Activated naive CD8-positive, alpha-beta T cell treated with anti-CD3 and anti-CD28 coated beads for 36 hours (primary cell): ENCODE results near the gene PSRC1. TPM values are rescaled to one million over a fixed set of nuclear protein-coding genes. Genes with fewer than 3 reads are reported as not detected.

Source experiments
- DNase-seq: peaks from one replicate; pipeline ENCODE4 v3.0.0; 2021
- H3K27ac Mint-ChIP-seq: one replicate; pipeline ENCODE4 v1.8.0; 2022; ENCODE audit warnings: mild to moderate bottlenecking, moderate library complexity, mixed read lengths
- H3K27me3 Mint-ChIP-seq: one replicate; pipeline ENCODE4 v1.8.0; 2022; ENCODE audit warnings: mild to moderate bottlenecking, mixed read lengths
- H3K36me3 Mint-ChIP-seq: one replicate; pipeline ENCODE4 v1.8.0; 2021; ENCODE audit warnings: mild to moderate bottlenecking, mixed read lengths
- H3K4me1 Mint-ChIP-seq: one replicate; pipeline ENCODE4 v1.8.0; 2021; ENCODE audit warnings: mixed read lengths
- H3K4me3 Mint-ChIP-seq: one replicate; pipeline ENCODE4 v1.8.0; 2022; ENCODE audit warnings: mild to moderate bottlenecking, moderate library complexity, mixed read lengths
- H3K9me3 Mint-ChIP-seq: one replicate; pipeline ENCODE4 v1.8.0; 2022; ENCODE audit warnings: mixed read lengths
- total RNA-seq, 2 experiments: library from RNA; stranded (reverse); gene quantifications; one replicate each; pipeline ENCODE4 v1.2.3, GENCODE V29; 2021

The PSRC1 gene
- total RNA-seq, 2 experiments from 2014 or later: 10.7 to 12.2 TPM

- Mint-ChIP-seq H3K4me1 (peaks cover 13% of the 10 kb centered on the region), H3K27ac (peak overlapping the region; percentile 93)
These were observed 421 bp downstream of the PSRC1 start for GRCh38 chr1:109282497-109282951.

GRCh38 chr1:109281680-109282496 lies 1.1 kb downstream of the PSRC1 start:
- Mint-ChIP-seq H3K9me3 (no peaks in the 10 kb centered on the region), H3K4me1 (peaks cover 17% of the 10 kb centered on the region), H3K27ac (no peak overlapping the region), H3K27me3 (no peaks in the 10 kb centered on the region), H3K36me3 (peaks cover 1% of the 10 kb centered on the region), H3K4me3 (peak overlapping the region; percentile 100)
- no peak for DNase-seq

More at GRCh38 chr1:109282497-109282951, 421 bp downstream of the PSRC1 start:
- no peaks in the 10 kb centered on the region for H3K9me3 Mint-ChIP-seq
- peak overlapping the region; percentile 100 for H3K4me3 Mint-ChIP-seq
- DNase-seq: no peak
- peaks cover 1% of the 10 kb centered on the region for H3K36me3 Mint-ChIP-seq
- no peaks in the 10 kb centered on the region for H3K27me3 Mint-ChIP-seq

GRCh38 chr1:109280862-109281261 lies 2.1 kb downstream of the PSRC1 start:
- Mint-ChIP-seq H3K4me3 (no peak overlapping the region), H3K9me3 (no peaks in the 10 kb centered on the region), H3K36me3 (peaks cover 1% of the 10 kb centered on the region), H3K4me1 (peaks cover 17% of the 10 kb centered on the region), H3K27me3 (no peaks in the 10 kb centered on the region), H3K27ac (no peak overlapping the region)
- no peak for DNase-seq

GRCh38 chr1:109279615-109280278 lies 3.2 kb downstream of the PSRC1 start:
- no peak for DNase-seq
- Mint-ChIP-seq H3K36me3 (peaks cover 1% of the 10 kb centered on the region), H3K4me1 (peaks cover 17% of the 10 kb centered on the region), H3K9me3 (no peaks in the 10 kb centered on the region), H3K4me3 (no peak overlapping the region), H3K27me3 (no peaks in the 10 kb centered on the region), H3K27ac (no peak overlapping the region)

GRCh38 chr1:109277434-109278204 lies 5.3 kb downstream of the PSRC1 start:
- Mint-ChIP-seq H3K36me3 (no peaks in the 10 kb centered on the region), H3K27me3 (no peaks in the 10 kb centered on the region), H3K4me3 (no peak overlapping the region), H3K4me1 (peaks cover 12% of the 10 kb centered on the region), H3K27ac (no peak overlapping the region), H3K9me3 (no peaks in the 10 kb centered on the region)
- DNase-seq: peak; percentile 63

- Mint-ChIP-seq H3K27ac (no peak overlapping the region), H3K9me3 (no peaks in the 10 kb centered on the region), H3K4me3 (no peak overlapping the region), H3K4me1 (peaks cover 7% of the 10 kb centered on the region), H3K36me3 (no peaks in the 10 kb centered on the region), H3K27me3 (no peaks in the 10 kb centered on the region)
- no peak for DNase-seq
These were observed 7.1 kb downstream of the PSRC1 start for GRCh38 chr1:109275706-109276345.

- peaks cover 7% of the 10 kb centered on the region for H3K4me1 Mint-ChIP-seq
These were observed 8.1 kb downstream of the PSRC1 start for GRCh38 chr1:109274533-109275476.

GRCh38 chr1:109273570-109274288 lies 9.2 kb downstream of the PSRC1 start:
- Mint-ChIP-seq H3K36me3 (no peaks in the 10 kb centered on the region), H3K4me1 (peaks cover 7% of the 10 kb centered on the region), H3K27me3 (no peaks in the 10 kb centered on the region), H3K27ac (no peak overlapping the region), H3K4me3 (no peak overlapping the region), H3K9me3 (no peaks in the 10 kb centered on the region)
- DNase-seq: no peak

More at GRCh38 chr1:109274533-109275476, 8.1 kb downstream of the PSRC1 start:
- no peak overlapping the region for H3K4me3 Mint-ChIP-seq
- H3K27me3 Mint-ChIP-seq: no peaks in the 10 kb centered on the region
- DNase-seq: no peak
- H3K36me3 Mint-ChIP-seq: no peaks in the 10 kb centered on the region
- no peak overlapping the region for H3K27ac Mint-ChIP-seq
- no peaks in the 10 kb centered on the region for H3K9me3 Mint-ChIP-seq

GRCh38 chr1:109272831-109273547 lies 10.0 kb downstream of the PSRC1 start:
- no peak for DNase-seq
- Mint-ChIP-seq H3K27me3 (no peaks in the 10 kb centered on the region), H3K4me1 (peaks cover 7% of the 10 kb centered on the region), H3K27ac (no peak overlapping the region), H3K36me3 (no peaks in the 10 kb centered on the region), H3K9me3 (no peaks in the 10 kb centered on the region), H3K4me3 (no peak overlapping the region)

- DNase-seq: no peak
- no peaks in the 10 kb centered on the region for H3K27me3 Mint-ChIP-seq
- H3K36me3 Mint-ChIP-seq: no peaks in the 10 kb centered on the region
- no peaks in the 10 kb centered on the region for H3K9me3 Mint-ChIP-seq
- H3K4me3 Mint-ChIP-seq: no peak overlapping the region
- no peak overlapping the region for H3K27ac Mint-ChIP-seq
- H3K4me1 Mint-ChIP-seq: peaks cover 5% of the 10 kb centered on the region
These were observed 10.7 kb downstream of the PSRC1 start for GRCh38 chr1:109272021-109272799.

GRCh38 chr1:109271458-109271857 lies 11.5 kb downstream of the PSRC1 start:
- Mint-ChIP-seq H3K27me3 (no peaks in the 10 kb centered on the region), H3K4me3 (no peak overlapping the region), H3K36me3 (no peaks in the 10 kb centered on the region), H3K9me3 (no peaks in the 10 kb centered on the region), H3K4me1 (peaks cover 3% of the 10 kb centered on the region), H3K27ac (no peak overlapping the region)
- no peak for DNase-seq

- no peak for DNase-seq
- Mint-ChIP-seq H3K4me3 (no peak overlapping the region), H3K27ac (no peak overlapping the region)
These were observed 12.2 kb downstream of the PSRC1 start for GRCh38 chr1:109270623-109271317.

More at GRCh38 chr1:109270623-109271317, 12.2 kb downstream of the PSRC1 start:
- H3K27me3 Mint-ChIP-seq: no peaks in the 10 kb centered on the region
- no peaks in the 10 kb centered on the region for H3K9me3 Mint-ChIP-seq
- H3K4me1 Mint-ChIP-seq: peaks cover 3% of the 10 kb centered on the region
- no peaks in the 10 kb centered on the region for H3K36me3 Mint-ChIP-seq
